Measurements from ENCODE around the gene SLC25A53.

SLC25A53 gene, protein sequence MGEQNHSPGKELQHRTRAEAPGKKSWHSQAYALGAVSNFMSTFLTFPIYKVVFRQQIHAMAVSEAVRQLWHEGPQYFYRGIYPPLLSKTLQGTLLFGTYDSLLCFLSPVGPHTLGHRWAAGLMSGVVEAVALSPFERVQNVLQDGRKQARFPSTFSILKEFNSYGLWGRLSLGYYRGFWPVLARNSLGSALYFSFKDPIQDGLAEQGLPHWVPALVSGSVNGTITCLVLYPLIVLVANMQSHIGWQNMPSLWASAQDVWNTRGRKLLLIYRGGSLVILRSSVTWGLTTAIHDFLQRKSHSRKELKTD

DNA sequence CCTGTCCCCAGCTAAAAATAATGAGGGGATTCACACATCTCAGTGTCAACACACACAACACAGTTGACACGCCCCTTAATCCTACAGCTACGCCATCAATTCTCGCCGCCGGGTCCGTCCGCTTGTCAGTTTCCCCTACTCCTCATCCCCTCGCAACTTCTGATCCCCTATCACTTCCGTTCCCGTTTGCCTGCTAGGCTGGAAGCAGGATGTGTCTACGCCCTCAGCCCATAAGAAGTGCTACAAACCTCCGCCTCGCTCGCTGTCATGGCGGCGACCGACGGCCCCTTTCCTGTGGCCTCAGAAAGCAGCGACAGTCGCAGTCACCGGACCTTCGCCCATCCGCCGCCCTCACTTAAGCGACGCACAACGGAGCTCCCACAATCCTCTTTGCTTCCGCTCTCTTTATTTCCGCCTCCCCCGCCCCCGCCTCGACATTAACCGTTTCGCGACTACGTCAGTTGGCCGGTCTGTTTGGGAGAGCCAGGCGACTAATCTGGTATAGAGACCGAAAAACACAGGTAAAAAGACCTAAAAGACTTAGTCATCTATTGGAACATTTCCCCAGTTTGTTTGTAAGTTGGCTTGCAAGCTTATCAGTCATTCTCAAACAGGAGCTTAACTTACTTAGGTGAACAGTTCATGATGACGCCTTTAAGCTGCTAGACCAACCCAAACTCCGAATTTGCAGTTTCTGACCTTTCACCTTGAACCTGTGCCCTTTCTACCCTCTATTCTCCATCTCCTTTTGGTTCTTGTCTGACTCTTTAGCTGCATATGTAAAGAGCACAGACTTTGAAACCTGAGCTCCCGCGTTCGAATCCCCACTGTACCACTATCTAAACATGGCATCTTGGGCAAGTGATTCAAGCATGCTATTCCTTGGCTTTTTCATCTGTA is at the start of gene SLC25A53:
Gene SLC25A53 (minus strand): TSS at position 380 of the 900 bp plus-strand sequence. CDS start 51,752 bp downstream, outside the sequence.
- in situ Hi-C loops (cut with MboI; ENCODE audit: low pct_unique_long_range_greater_than_20kb, low sequenced_read_pairs), result no loop called here
- peak; percentile 95 for DNase-seq

DNA sequence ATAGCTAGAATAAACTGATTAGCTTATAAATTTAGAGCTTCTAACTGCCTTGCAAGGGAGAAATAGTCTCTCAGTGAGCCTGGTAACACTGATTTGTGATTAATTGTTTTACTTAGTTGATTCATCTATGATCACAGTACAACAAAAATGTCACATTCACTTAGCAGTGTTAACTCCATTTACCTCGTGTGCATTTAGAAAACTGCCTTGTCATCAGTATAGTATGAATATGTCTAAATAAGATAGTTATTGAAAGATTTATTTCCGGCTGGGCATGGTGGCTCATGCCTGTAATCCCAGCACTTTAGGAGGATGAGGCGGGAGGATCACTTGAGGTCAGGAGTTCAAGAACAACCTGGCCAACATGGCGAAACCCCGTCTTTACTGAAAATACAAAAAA is 48.7 kb upstream of the SLC25A53 start:
- no peak for DNase-seq
- in situ Hi-C loops (cut with MboI; ENCODE audit: low pct_unique_long_range_greater_than_20kb, low sequenced_read_pairs), result no loop called here

DNA sequence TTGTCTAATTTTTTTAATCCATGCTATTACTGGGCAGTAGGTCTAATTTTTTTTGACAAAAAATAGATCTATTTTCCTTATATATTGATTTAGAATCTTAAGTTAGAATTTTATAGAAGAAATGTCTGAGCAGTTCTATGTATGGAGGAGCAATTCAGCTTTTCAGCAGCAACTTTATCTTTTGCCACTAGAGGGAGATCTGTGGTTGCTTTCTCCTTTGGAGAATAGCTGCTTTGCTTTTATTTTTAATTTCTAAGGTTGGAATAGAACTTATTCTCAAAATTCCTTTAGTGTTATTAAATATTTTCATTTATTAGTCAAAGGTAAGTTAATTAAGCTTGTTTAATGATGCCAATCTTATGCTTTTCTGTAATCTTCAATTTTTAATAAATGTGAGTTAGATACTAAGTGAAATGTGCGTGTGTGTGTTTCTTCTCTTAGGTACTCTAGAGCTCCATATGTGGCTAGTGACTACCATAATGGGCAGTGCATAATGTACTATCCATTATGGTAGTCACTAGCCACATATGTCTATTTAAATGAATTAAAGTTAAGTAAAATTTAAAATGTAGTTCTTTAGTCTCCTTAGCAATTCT is 38.8 kb upstream of the SLC25A53 start:
- in situ Hi-C loops (cut with MboI; ENCODE audit: low pct_unique_long_range_greater_than_20kb, low sequenced_read_pairs), result no loop called here
- DNase-seq, result peak; percentile 49

DNA sequence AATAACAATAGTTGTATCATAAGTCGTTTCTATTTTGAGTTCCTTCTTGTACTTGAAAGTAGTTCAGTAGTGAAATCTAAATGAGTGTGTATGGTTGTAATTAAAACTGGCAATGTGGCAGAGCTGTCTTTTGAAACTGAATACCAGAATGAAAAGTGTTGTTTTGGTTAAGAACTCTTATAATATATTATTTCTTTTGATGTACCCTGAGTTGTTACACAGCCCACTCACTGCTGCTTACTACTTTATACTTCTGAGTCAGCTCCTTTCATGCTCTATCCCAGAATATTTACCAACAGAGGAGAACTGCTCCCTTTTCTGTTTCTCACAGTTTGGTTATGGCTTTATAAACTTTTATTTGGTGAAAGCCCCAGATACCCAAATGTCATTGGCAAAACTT is 38.2 kb upstream of the SLC25A53 start:
- in situ Hi-C loops (cut with MboI; ENCODE audit: low pct_unique_long_range_greater_than_20kb, low sequenced_read_pairs), result no loop called here
- no peak for DNase-seq

DNA sequence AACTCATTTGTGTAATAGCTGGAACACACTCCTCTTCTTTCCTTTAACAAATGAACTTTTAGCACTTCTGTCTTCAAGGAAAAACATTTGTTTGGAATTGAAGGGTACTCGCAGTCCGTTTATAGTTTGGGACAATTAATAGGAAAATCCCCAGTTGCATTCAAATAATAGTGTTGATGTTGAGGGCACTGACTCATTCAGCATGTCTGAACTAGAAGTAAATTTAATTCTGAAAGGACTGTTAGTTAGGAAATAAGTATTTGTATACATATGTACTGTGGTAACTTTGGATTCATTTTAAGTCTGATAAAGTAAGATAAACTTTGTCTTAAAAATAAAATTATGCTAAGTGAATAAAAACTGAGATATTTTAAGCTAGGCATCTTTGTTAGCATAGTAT is 36.7 kb upstream of the SLC25A53 start:
- in situ Hi-C loops (cut with MboI; ENCODE audit: low pct_unique_long_range_greater_than_20kb, low sequenced_read_pairs), result no loop called here

DNA sequence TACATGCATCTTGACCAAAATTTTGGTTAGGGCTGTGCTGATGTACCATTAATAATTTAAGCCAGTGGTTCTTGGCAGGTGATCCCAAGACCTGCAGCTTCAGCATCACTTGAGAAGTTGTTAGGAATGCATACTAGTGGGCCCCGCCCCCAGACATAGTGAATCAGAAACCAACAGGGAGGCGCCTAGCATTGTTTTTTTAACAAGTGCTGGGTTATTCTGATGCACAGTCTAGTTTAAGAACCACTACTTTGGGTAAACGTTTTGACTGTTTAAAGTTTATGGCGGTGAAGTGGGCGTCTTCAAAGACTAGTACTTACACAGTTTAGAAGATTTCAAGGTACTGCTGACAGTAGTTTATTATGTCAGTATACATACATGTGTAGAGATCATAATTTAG is 33.0 kb upstream of the SLC25A53 start:
- no peak for DNase-seq
- in situ Hi-C loops (cut with MboI; ENCODE audit: low pct_unique_long_range_greater_than_20kb, low sequenced_read_pairs), result no loop called here

More for the DNA sequence above, 36.7 kb upstream of the SLC25A53 start:
- DNase-seq, result no peak

DNA sequence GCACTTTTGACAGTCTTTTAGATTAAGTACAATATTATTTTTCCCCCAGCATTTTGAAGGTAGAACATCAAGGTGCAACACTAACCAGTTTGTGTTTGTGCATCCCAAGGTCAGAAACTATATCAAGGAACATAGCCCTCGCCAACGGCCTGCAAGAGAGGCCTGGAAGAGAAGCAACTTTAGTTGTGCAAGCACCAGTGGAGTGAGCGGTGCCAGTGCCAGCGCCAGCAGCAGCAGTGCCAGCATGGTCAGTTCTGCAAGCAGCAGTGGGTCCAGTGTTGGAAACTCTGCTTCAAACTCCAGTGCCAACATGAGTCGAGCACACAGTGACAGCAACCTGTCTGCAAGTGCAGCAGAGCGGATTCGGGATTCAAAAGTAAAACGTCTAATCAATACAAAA is 31.1 kb upstream of the SLC25A53 start:
- DNase-seq, result no peak
- in situ Hi-C loops (cut with MboI; ENCODE audit: low pct_unique_long_range_greater_than_20kb, low sequenced_read_pairs), result no loop called here

DNA sequence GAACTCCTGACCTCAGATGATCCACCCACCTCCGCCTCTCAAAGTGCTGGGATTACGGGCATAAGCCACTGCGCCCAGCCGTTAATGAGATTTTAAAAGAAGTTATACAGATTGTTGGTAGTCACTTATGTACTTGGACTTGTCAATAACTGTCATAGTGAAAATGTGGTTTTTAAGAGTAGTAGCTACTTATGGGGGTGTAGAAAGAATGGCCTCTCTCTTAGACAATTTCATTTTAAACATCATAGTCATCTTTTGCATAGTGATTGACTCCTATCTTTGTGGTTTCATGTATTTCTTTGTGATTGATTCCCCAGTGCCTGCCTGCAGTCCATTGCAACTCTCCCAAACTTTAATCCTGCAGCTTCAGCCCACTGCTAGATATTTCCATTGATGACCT is 26.9 kb upstream of the SLC25A53 start:
- no peak for DNase-seq
- in situ Hi-C loops (cut with MboI; ENCODE audit: low pct_unique_long_range_greater_than_20kb, low sequenced_read_pairs), result no loop called here

DNA sequence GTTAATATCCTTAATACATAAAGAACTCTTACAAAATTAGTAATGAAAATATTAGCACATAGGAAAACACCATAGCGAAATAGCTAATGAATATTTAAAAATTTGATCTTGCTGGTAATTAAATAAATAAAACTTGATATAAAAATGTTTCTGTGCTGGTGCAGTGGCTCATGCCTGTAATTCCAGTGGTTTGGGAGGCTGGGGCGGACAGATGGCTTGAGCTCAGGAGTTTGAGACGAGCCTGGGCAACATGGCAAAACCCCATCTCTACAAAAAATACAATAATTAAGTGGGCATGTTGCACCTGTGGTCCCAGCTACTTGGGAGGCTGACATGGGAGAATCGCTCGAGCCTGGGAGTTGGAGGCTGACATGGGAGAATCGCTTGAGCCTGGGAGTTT is 17.0 kb upstream of the SLC25A53 start:
- no peak for DNase-seq
- in situ Hi-C loops (cut with MboI; ENCODE audit: low pct_unique_long_range_greater_than_20kb, low sequenced_read_pairs), result no loop called here

DNA sequence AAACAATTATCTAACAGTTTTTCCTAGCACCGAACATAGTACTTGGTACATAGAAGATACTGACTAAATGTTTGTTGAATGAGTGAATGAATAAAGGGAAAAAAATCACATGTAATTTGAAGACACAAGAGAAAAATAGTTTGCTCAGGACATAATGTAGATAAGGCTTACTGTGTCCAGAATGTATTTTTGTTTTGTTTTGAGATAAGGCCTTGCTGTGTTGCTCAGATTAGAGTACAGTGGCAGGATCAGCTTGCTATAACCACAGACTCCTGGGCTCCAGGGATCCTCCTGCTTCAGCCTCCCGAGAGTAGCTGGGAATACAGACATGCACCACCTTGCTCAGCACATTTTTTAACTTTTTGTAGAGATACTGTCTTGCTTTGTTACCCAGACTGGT is 16.0 kb upstream of the SLC25A53 start:
- in situ Hi-C loops (cut with MboI; ENCODE audit: low pct_unique_long_range_greater_than_20kb, low sequenced_read_pairs), result no loop called here
- DNase-seq, result no peak

DNA sequence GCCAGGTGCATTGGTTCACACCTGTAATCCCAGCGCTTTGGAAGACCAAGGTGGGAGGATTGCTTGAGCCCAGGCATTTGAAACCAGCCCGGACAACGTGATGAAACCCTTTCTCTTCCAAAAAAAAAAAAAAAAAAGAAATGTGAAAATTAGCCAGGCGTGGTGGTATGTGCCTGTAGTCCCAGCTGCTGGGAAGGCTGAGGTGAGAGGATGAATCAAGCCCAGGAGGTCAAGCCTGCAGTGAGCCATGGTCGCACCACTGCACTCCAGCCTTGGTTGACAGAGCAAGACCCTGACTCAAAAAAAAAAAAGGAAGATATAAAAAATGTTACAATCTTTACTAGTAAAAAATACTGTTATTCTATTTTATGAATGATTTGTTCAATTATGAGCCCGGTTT is 15.3 kb upstream of the SLC25A53 start:
- in situ Hi-C loops (cut with MboI; ENCODE audit: low pct_unique_long_range_greater_than_20kb, low sequenced_read_pairs), result no loop called here
- DNase-seq, result no peak

DNA sequence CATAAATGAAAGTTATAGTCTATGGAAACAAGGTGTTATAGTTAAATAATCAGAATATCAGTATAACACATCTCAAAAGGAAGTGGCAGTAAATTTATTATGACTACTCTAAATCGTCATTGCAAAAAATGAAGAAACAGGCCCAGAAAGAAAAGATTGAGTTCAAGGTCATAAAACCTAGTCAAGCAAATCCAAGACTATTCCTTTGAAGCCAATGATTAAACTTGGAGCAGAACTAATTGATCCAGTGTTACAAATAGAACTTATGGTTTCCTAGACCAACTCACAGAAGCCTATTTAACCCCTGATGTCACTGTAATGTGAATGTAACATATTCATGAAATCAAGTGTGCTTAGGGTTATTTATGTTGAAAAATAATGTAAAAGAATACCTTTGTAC is 11.3 kb upstream of the SLC25A53 start:
- DNase-seq, result no peak
- in situ Hi-C loops (cut with MboI; ENCODE audit: low pct_unique_long_range_greater_than_20kb, low sequenced_read_pairs), result no loop called here

DNA sequence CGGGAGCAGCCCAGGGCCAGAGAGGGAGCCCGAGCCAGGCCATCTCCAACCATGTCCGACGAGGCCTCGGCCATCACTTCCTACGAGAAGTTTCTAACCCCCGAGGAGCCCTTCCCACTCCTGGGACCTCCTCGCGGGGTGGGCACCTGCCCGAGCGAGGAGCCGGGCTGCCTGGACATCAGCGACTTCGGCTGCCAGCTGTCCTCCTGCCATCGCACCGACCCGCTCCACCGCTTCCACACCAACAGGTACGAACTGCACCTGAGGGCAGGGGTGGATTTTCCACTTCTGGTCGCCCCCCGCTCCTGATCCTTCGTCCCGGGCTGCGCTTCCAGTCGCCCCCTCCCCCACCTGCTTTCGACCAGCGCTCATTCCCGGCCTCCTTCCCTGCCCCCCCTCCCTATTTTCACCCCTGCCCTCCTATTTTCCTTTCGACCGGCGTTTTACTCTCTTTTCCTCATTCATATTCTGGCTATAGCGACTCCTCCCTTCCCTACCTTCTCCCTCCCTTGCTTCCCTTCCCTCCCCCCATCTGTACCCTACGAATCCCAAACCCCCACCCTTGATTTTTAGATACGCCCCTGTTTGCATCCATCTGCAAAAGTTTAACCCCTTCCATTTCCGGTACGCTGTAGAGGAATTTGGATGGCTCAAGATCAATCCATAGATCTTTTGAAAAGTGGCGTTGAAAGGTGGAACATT is 10.1 kb upstream of the SLC25A53 start:
- in situ Hi-C loops (cut with MboI; ENCODE audit: low pct_unique_long_range_greater_than_20kb, low sequenced_read_pairs), result no loop called here
- no peak for DNase-seq

DNA sequence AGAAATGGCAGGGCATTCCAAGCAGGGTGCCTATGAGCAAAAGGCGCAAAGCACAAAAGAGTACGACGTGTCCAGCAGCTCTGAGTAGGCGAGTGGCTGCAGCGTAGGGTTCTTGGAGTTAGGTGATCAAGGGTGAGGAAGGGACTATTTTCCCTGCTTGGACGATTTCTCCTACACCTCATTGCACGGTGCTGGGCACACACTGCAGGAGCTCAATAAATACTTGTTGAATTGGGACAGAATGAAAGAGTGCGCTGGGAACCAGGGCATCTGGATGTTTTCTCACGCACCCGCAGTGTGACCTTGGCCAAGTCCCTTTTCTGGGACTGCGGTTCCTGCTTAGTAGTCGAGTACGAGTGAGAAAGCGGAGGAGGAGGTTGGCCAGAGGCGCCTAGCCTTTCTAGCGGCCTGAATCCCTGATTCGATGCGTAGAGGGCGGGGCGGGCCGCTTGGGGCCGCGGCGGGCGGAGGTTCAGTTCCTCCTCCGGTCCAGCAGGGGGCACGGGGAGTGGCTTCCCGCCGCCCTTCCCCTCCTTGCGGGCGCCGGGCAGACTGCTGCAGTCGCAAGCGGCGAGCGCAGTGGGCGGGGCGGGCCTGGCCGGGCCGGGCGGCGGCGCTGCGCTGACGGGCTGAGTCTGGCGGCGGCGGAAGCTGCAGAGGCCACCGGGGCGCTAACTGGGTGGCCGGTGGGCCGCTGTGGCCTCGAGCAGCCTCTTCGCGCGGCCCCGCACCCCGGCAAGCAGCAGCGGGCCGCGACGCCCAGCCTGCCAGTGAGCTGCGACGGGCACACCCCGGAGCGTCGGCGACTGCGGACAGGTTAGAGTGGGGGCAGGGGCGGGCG is 9.3 kb upstream of the SLC25A53 start, which contains the start of gene FAM199X:
Gene FAM199X (plus strand): TSS at position 560 of the 841 bp plus-strand sequence. CDS start 333 bp downstream, outside the sequence.
- in situ Hi-C loops (cut with MboI; ENCODE audit: low pct_unique_long_range_greater_than_20kb, low sequenced_read_pairs), result no loop called here
- peak; percentile 95 for DNase-seq

DNA sequence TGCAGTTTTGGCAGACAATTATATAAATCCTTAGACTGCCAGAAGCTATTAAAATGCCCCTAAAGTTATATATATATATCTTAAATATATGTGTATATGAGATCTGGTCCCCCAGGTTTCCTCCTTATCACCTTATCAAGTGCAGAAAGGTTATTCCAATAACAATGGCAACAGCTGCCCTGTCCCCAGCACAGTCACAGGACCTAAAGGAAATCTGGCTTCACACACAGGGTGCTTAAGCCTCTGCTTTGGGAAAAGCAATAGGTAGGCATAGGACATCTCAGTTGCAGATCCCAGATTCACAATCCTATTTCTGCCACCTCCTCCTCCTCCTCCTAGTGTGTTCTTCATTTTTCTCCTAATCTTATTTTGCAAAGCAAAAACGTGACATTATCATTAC is 5.8 kb downstream of the SLC25A53 start:
- in situ Hi-C loops (cut with MboI; ENCODE audit: low pct_unique_long_range_greater_than_20kb, low sequenced_read_pairs), result no loop called here

DNA sequence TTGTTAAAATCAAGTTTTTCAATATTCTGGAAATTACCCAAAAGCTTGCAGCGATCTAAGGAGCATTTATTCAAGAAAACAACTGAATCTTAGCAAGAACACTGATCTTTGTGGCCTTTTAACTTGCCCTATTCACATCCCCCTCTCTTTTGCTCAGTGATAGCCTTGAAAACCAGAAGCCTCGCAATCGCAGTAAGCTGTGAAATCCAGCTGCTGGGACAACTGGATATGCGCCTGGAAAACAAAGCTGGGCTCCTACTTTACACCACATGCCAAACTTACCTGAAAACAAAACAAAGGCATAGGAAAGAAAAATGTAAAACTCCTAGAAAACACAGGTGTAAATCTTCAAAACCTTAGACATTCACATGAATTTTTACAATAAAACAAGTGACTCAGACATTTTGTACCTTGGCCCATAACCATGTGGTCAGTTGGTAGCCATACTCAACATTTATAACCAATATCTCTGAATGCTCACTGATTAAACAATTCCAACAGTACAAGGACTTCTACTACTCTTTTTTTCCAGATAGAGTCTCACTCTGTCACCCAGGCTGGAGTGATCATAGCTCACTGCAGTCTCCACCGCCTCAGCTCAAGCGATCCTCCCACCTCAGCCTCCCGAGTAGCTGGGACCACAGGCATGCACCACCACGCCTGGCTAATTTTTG is 15.6 kb downstream of the SLC25A53 start:
- in situ Hi-C loops (cut with MboI; ENCODE audit: low pct_unique_long_range_greater_than_20kb, low sequenced_read_pairs), result no loop called here
- no peak for DNase-seq

More for the DNA sequence above, 5.8 kb downstream of the SLC25A53 start:
- no peak for DNase-seq

DNA sequence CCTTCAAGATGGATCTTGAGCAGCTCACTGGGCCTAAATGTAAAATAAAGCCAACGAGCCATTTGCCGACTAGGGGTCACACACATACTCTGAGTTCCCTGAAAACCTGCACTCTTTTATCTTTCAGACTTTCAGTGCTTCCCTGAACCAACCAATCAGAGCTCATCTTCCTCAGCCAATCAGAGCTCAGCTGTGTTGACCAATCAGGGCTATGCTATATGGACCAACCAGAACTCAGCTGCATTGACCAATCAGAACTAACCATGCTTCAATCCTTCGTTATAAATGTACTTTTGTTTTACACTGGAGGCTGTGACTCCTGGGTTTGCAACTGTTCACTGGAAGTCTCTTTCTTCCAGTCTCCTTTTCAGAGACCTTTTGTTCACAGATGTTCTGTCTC is 19.3 kb downstream of the SLC25A53 start:
- peak; percentile 5 for DNase-seq
- in situ Hi-C loops (cut with MboI; ENCODE audit: low pct_unique_long_range_greater_than_20kb, low sequenced_read_pairs), result no loop called here
